HG02943 (cell line): ENCODE results near the gene KCNN3.

Source experiments
- ATAC-seq: cut with Tn5 transposase; IDR thresholded peaks from one replicate; pipeline ENCODE4 v1.9.1; 2021; ENCODE audit warnings: mild to moderate bottlenecking, low read depth, moderate library complexity; ENCODE audit not compliant: unreplicated experiment

Gene KCNN3

DNA sequence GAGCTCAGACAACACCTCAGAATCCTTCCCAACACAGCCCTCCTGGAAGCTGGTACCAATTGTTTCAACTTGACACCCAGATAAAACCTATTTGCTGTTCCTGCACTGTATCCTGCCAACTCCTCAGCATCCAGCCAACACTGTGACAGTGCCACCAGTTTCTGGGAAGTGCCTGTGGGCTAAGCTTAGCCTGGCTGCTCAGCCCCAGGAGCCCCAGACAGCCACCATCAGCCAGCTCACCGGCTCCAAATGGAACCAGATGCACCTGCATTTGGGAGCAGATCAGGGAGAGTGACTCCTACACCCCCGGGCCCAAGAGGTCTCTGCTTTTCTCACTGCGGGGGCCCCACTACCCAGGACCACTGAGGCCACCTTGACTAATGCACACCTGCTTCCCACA is 24.9 kb downstream of the KCNN3 start:
- ATAC-seq, result no peak

DNA sequence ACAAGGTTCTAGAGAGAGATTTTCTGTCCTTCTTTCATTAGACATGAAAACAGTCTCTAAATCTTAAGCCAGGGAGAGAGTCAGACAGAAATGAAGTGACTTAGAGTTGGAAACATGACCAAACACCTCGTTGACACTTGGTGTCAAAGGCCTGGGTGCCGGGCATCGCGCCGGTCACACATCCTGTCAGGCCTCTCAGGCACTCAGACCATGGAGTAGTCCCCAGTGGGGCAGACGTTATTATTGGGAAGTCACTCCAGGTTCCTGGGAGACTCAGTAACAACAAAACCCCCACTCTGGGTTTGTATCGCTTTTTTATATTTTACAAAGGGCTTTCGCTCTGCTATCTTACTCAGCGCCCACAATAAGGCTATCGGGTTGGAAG is 25.8 kb downstream of the KCNN3 start:
- ATAC-seq, result no peak

GRCh38 chr1:154843636-154844296 is 26.3 kb downstream of the KCNN3 start:
- ATAC-seq, result no peak

GRCh38 chr1:154842635-154843034 is 27.4 kb downstream of the KCNN3 start:
- no peak for ATAC-seq

GRCh38 chr1:154841384-154841783 is 28.7 kb downstream of the KCNN3 start:
- ATAC-seq, result no peak

GRCh38 chr1:154840269-154841176 is 29.6 kb downstream of the KCNN3 start:
- no peak for ATAC-seq

- ATAC-seq, result no peak
Measured at GRCh38 chr1:154839691-154840090, 30.4 kb downstream of the KCNN3 start.

DNA sequence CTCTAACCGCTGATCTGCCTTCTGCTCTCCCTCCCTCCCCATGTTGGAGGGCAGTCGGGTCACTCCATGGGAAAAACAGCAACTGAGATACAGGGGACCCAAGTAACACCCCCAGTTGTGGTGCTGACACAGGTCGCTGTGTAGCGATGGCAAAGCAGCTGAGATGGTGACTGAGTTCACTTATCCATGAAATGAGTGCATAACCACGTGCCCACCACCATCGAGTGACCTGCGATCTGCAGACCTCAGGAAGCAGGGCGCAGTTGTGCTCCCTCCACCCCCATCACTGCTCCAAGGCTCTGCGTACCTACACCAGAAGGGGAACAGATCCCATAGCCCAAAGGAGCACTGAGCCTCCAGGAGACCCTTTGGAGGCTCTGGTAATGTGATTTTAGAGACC is 31.1 kb downstream of the KCNN3 start:
- ATAC-seq, result no peak

DNA sequence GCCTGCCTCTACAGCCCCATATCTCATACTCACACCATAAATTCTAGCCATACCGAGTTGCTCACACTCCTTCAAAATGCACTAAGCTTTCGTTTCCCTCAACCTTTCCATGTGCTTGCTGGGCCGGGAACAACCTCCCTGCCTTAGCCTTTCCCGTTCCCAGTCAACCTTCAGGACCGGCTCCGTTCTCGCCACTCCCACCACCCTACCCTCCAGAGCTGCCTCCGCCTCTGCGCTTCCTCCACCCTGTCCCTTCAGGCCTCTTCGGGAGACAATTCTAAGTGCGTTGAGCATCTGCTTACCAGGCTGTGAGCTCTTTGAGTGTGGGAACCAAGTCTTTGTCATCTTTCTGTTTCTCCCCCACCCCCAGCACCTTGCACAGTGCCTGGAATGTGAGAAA is 31.6 kb downstream of the KCNN3 start:
- no peak for ATAC-seq

DNA sequence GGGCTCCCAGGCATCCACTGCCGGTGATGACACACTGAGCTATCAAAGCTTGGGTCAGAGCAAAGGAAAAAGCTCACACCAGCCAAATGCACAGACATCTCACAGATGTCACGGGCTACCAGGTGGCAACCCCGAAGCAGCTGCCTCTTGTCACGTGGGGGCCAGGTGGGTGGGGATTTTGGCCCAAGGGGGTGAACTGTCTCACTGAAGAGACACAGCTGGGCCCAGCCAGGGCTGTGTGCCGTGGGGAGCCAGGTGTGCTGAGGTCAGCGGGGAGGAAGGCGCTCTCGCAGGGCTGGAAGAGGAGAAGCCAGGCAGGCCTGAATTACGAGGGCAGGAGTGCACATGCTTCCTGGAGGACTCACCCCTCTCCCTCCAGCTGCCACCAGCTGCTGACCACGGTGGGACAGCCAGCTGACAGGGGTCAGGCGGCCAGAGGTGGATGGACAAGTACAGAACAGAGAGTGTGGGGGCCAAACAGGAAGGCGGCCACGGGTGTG is 32.4 kb downstream of the KCNN3 start:
- ATAC-seq, result peak; percentile 83

DNA sequence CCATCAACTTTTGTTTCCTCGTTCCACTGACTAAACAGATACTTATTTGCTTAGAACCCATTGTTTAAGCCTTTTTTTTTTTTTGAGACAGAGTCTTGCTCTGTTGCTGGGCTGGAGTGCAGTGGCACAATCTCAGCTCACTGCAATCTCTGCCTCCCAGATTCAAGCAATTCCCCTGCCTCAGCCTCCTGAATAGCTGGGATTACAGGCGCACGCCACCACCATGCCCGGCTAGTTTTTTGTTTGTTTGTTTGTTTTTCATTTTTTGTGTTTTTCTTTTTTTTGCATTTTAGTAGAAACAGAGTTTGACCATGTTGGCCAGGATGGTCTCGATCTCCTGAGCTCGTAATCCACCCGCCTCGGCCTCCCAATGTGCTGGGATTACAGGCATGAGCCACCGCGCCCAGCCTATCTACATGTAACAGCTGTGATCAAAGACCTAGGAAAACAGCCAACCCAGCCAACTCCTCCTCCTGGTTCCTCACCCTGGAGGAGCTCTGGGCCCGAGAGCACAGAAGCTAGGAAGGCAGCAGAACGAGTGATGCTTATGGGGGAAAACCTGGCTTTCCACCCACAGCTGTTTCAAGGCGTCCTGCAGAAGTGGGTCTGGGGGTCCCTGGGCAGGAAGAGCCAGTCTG is 32.9 kb downstream of the KCNN3 start:
- no peak for ATAC-seq

DNA sequence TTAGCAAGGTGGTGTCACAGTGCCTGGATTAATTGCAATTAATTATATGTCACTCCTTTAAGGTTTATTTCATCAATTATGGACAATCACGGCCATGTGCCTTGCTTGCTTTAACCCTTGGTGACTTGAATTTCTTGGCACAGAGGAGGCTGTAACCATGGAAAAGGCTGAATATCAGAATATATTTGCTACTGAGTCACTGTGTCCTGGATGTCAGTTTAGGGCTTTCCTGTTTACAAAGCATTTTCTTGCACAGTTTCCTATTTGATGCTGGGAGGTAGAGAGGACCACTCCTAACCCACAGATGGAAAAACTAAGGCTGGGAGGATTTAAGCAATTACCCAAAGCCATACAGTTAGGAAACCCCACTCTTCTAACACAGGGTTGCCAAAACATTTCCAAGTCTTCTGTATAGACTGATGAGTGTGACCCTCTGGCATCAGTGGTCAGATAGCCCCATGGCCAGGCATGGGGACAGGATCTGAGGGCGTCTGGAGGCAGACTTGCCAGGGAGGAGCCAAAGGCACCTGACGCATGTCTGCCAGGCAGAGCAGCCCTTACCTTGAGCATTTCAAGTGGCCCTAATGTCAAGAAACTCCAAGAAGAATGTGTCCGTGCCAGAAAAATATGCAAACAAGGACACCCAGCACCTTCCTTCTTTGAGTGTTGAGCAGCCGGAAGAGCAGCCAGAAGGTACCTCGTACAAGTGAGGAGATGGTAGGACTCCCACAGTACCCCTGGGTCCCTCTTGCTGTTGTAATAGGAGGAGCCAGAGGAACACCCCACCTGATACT is 34.4 kb downstream of the KCNN3 start:
- ATAC-seq, result no peak

DNA sequence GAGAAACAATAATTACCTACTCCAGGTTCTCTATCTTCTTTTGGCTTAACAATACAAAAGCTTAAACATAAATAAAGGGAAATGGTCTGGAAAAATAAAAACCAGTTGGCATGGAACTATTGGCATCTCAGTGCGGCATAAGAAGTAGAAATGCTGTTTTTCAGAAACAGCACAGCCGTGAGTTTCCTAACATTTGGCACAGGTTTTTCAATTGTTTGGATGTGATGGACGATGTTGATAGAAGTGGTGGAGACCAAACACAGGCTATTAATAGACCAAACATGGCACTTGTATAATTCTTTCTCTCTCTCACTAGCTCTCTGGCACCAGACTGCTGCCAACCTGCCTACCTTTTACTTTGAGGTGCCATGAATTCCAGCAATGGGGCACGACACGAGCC is 36.2 kb downstream of the KCNN3 start:
- no peak for ATAC-seq

- no peak for ATAC-seq
Measured at GRCh38 chr1:154833209-154833608, 36.9 kb downstream of the KCNN3 start.

DNA sequence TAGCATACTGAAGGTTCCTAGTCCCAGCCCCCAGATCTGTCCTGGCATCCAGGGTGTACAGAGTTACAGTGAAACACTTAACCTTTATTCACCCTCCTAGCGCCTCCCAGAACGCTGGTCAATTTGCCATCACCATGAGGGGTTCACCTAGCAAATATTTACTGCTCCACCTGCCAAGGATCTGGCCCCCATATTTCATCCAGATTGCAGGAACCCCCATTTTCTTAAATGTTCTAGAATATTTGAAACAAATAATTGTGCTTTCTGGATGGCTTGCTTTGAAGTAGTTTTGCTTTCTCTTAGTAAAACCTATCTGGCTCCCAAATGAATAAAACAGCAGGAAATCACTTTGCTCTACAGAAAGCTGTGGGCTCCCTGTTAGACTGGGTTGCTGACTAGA is 37.7 kb downstream of the KCNN3 start:
- ATAC-seq, result no peak

DNA sequence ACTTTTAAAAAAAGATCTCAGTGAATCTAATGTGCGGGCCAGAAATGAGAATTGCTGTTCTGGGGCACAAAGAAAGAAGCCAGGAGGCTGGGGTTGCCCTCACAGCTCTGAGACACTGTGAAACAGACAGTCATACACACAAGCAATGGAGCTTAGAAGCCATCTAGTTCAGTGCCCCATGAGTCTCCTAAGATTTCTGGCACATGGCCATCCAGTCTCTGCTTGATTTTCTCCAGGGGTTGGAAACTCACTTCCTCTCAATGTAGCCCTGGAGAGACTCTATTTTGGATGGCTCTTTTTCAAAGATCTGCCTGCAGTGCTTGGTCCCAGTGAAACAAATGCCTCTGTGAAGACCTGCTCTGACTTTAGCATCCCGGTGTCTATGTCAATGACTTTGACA is 38.6 kb downstream of the KCNN3 start:
- no peak for ATAC-seq

- no peak for ATAC-seq
Measured at GRCh38 chr1:154829062-154829461, 41.0 kb downstream of the KCNN3 start.

- no peak for ATAC-seq
Measured at GRCh38 chr1:154824179-154825000, 45.7 kb downstream of the KCNN3 start.

DNA sequence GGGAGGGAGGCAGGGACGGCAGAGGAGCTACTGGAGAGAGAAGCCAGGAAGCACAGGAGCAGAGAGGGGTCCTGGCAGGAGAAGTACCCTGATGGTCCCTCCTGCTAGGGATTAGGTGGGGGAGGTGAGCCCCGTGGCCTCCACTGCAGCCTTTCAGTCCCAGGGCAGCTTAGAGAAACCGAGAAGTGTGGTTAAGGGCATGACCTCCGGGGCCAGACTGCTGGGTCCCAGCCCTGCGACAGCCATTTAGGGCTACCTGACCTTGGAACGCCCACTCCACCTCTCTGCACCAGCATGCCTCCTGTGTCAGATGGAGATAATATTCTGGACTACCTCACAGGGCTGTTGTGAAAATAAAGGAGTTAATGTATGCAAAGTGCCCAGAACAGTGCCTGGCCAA is 47.4 kb downstream of the KCNN3 start:
- ATAC-seq, result no peak

DNA sequence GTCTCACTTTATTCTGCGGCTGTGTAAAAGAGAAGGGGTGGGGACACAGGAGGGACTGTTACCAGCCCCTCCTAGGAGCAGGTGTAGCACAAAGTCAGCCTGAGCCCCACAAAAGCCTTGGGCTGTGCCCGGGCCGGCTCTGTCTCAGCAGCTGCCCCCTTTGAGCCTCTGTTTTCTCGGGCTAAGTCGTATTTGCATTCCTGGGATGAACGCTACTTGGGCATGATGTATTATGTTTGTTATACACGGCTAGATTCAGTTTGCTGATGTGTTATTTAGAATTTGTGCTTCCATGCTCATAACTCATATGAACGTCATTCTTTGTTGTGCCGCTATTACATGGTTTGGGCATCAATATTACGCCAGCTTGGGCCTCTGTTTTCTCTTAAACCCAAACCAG is 47.8 kb downstream of the KCNN3 start:
- no peak for ATAC-seq
